Measurements from ENCODE around the gene NDC80. TPM values are rescaled to one million over a fixed set of nuclear protein-coding genes. Genes with fewer than 3 reads are reported as not detected.
A peak's percentile ranks its signal among the peaks of the same experiment; 100 is the strongest.

The NDC80 gene
- total RNA-seq, 4 donors from 2014 or later, result 0.31 to 0.77 (median 0.54) TPM; not detected in 1

DNA sequence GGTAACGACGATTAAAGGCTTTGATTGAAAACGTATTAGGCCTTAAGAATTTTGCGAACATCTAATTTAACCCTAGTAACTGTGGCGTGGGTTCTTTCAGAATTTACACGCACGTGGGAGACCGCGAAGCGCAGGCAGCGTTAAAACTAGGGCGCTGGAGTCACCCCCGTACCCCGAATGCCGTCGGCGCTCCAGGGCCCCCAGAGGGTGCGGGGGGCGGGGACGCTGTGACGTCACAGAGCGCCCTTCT is 83.5 kb downstream of the NDC80 start:
- peak; percentile 14 for ATAC-seq
- no peak for TF ChIP-seq CTCF (IDR thresholded peaks at IDR 0.05)
- no peak for TF ChIP-seq EP300 (IDR thresholded peaks at IDR 0.05)
- TF ChIP-seq POLR2A (IDR thresholded peaks at IDR 0.05), result no peak
- no peak for TF ChIP-seq POLR2AphosphoS5 (IDR thresholded peaks at IDR 0.05)
- 0 to 2% methylated on average over 5 of the region's 22 CpGs for WGBS, 2 donors (ENCODE audit: low coverage in 1 of 2)
- H3K9me3 ChIP-seq, result no peaks in the 10 kb centered on the region
- H3K27me3 ChIP-seq, result no peaks in the 10 kb centered on the region
- peak overlapping the region; percentile 73 to 89 for H3K4me3 ChIP-seq
- peak overlapping the region; percentile 86 to 100 (median 98) for H3K27ac ChIP-seq
- H3K36me3 ChIP-seq, result no peaks in the 10 kb centered on the region
- peaks cover 0 to 38% (median 4%) of the 10 kb centered on the region in 3 donors for H3K4me1 ChIP-seq

DNA sequence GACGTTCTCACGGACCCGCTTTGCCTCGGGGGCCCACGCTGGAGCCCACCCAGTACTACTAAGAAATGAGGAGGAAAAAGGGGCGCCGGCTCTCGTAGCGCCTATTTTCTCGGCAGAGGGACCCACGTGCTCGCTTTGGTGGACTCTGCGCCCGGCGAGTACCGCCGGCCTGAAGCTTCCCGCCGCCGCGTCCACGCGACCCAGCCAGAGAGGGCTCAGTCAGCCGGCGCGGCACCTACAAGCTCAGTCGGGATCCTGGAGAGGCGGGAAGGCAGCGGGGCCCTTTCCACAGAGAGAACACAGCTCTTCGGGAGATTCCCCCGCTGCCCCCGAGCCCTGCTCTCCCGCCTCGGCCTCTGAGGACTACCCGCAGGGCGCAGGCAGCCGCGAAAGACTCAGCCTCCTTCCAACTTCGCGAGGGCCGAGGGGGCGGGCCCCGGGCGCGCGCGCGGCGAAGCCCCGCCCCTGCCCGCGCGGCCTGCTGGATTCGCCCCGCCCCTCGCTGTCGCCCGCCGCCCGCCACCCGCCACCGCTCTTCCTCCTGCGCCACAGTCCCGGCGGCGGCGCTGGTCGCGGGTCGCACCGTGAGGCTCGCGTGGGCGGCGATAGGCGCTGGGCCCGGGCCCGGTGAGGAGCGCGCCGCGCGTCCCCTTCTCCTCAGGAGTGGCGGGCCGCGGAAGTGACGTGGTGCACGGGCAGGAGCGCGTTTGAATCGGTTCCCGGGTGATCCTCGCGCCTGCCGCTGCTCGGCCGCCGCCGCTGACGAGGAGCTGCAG is 84.0 kb downstream of the NDC80 start, which contains the start of gene SMCHD1:
SMCHD1 (plus strand) TSS at position 549 of the 776 bp plus-strand sequence. CDS start 350 bp downstream, outside the sequence.
- no peaks in the 10 kb centered on the region for H3K27me3 ChIP-seq
- peak within 1 kb of the TSS; percentile 73 to 89 for H3K4me3 ChIP-seq
- peaks cover 0 to 41% (median 4%) of the 10 kb centered on the region in 3 donors for H3K4me1 ChIP-seq
- peak within 1 kb of the TSS; percentile 86 to 100 (median 98) for H3K27ac ChIP-seq
- H3K36me3 ChIP-seq, result no peaks in the 10 kb centered on the region
- no CpG with 5 or more reads among the region's 100 CpGs for WGBS, 2 donors (ENCODE audit: low coverage in 1 of 2)
- TF ChIP-seq EP300 (IDR thresholded peaks at IDR 0.05), result no peak
- peak; percentile 60 for TF ChIP-seq POLR2AphosphoS5 (IDR thresholded peaks at IDR 0.05)
- TF ChIP-seq POLR2A (IDR thresholded peaks at IDR 0.05), result peak; percentile 89 to 93
- TF ChIP-seq CTCF (IDR thresholded peaks at IDR 0.05), result peak in 3 of 4 experiments; percentile 18 to 34 (median 21)
- H3K9me3 ChIP-seq, result no peaks in the 10 kb centered on the region
- ATAC-seq, result peak; percentile 89

DNA sequence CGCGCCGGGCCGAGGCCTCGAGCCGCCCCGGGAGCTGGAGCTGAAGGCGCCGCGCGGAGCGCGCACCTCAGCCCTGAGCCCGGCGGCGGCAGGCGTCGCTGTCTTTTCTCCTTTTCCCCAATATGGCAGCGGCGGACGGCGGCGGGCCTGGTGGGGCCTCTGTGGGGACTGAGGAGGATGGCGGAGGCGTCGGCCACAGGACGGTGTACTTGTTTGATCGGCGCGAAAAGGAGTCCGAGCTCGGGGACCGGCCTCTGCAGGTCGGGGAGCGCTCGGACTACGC is 84.5 kb downstream of the NDC80 start:
- no CpG with 5 or more reads among the region's 37 CpGs for WGBS, 2 donors (ENCODE audit: low coverage in 1 of 2)

GRCh38 chr18:2656237-2656980 is 85.1 kb downstream of the NDC80 start:
- TF ChIP-seq POLR2A (IDR thresholded peaks at IDR 0.05), result no peak
- TF ChIP-seq POLR2AphosphoS5 (IDR thresholded peaks at IDR 0.05), result no peak
- no peak for TF ChIP-seq CTCF (IDR thresholded peaks at IDR 0.05)
- no peak for TF ChIP-seq EP300 (IDR thresholded peaks at IDR 0.05)
- Histone ChIP-seq H3K4me3 (peak overlapping the region; percentile 73 to 89), H3K9me3 (no peaks in the 10 kb centered on the region), H3K4me1 (peaks cover 0 to 41% (median 4%) of the 10 kb centered on the region in 3 donors), H3K27ac (peak overlapping the region; percentile 86 to 100 (median 98)), H3K27me3 (no peaks in the 10 kb centered on the region), H3K36me3 (no peaks in the 10 kb centered on the region)
- 0% methylated on average over 7 to 17 of the region's 49 CpGs for WGBS, 2 donors (ENCODE audit: low coverage in 1 of 2)
- peak; percentile 79 for ATAC-seq

More for the DNA sequence above, 84.5 kb downstream of the NDC80 start:
- peaks cover 0 to 41% (median 4%) of the 10 kb centered on the region in 3 donors for H3K4me1 ChIP-seq
- no peaks in the 10 kb centered on the region for H3K27me3 ChIP-seq
- H3K27ac ChIP-seq, result peak overlapping the region; percentile 86 to 100 (median 98)
- peak overlapping the region; percentile 73 to 89 for H3K4me3 ChIP-seq
- no peaks in the 10 kb centered on the region for H3K36me3 ChIP-seq
- no peak for TF ChIP-seq EP300 (IDR thresholded peaks at IDR 0.05)
- peak in 2 of 4 experiments; percentile 1 to 3 for TF ChIP-seq CTCF (IDR thresholded peaks at IDR 0.05)
- H3K9me3 ChIP-seq, result no peaks in the 10 kb centered on the region
- no peak for ATAC-seq
